HG03039 (cell line): ENCODE measurements around the gene ZSCAN18.

Experiments
- ATAC-seq: cut with Tn5 transposase; IDR thresholded peaks from one replicate; pipeline ENCODE4 v1.9.1; 2021; ENCODE audit warnings: mild to moderate bottlenecking, moderate library complexity; ENCODE audit not compliant: unreplicated experiment

ZSCAN18 gene

DNA sequence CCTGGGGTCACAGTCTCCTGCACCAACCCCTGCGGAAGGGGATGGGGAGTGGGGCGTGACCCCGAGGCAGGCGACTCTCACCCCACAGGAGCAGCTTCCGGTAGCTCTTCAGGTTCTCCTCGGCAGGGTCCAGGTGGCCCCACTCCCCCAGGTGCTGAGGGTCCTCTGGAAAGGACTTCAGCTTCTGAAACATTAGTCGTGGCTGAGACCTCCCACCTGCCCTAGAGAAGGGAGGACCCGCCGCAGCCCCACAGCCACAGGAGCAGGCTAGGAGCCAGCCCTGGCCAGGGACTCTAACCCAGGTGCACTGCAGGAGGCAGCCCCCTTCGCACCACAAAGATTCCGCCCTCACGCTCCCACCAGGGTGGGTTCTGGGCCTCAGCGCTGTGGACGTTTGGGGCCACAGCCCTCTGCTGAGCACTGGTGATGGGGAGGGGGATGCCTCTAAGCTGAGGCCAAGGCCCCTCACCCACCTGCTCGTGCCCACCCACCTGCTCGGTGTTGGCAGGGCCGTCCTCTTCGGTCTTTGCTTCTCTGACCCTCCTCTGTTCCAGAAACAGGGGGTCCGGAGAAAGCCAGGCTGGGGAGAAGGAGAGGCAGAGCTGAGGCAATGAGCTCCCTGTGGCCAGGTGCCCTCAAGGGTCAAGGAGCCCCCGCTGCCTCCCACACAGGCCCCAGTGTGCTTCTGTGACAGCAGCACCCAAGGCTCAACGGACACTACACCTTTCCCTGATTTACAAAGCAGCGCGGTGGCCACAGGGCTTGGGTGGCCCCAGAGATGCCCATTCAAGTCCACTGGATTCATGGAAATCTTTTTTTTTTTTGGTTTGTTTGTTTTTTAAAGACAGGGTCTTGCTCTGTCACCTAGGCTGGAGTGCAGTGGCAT, 11.0 kb downstream of the ZSCAN18 start:
- ATAC-seq: no peak

DNA sequence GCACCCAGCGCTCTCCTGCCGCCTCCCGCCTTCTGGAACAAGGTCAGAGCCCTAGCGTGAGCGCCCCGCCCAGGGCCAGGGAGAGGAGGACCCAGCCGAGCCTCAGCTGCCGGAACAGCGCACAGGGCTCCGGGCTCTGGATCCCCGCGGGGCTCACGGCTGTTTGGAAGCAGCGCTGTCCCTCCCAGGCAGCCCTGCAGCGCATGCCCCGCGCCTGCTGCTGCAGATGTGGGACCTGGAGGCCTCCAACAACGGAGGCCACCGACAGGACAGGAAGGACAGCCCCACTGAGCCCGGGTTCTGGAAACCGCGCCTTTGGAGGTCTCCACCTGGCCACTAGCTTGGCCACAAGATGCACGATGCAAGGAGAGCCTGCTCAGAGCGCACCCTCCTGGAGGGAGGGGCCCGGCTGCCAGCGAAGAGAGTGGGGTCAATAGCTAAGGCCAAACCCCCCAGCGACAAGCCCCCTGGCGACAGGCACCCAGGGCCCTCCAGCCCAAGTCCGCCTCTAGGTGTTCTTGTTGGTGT, 12.6 kb downstream of the ZSCAN18 start:
- no peak for ATAC-seq

DNA sequence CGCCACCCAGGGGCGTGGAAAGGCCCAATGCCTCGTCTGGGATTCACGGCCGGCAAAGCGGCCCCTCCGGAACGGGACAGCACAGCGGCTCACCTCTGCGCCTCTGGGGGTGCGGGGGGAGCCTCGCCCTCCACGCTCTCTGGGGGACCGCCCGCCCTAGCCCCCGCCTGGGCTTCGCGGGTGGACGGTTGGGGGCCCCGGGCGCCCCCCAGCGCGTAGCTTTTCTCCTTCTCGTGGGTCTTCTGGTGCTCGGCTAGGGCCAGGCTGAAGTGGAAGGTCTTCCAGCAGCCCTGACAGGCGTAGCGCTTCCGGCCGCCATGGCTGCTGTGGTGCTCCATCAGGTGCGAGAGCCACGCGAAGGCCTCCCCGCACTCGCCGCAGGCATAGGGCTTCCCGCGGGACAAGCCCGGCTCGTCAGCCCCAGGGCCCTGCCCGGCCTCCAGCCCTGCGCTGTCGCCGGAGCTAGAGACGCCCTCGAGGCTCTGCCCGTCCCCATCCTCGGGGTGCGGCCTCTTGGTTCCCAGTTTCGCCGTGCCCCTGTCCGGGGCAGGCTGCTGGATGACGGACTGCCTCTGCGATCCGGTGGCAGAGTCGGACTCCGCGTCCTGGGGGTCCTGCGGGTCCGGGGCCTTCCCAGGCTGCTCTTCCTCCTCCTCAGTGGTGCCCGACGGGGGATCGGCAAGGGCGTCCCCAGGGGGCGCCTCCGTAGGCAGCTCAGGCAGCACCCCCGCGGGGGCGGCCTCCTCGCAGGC, 13.3 kb downstream of the ZSCAN18 start:
- no peak for ATAC-seq

DNA sequence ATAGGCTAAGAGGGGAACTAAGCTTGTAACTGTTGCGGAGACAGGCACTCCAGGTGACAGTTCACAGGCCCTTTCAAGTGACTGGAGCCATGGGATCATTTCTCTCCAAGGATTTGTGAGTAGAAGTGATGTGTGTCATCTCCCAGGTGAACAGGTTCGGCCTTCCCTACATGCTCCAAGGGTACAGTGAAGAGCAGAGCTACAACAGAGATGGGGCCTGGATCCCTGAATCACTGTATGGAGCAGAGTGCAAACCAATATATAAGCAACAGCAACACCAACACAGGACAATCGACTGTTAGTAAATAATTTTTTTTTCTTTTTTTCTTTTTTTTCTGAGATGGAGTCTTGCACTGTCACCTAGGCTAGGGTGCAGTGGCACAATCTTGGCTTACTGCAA, 15.0 kb downstream of the ZSCAN18 start:
- ATAC-seq: no peak

DNA sequence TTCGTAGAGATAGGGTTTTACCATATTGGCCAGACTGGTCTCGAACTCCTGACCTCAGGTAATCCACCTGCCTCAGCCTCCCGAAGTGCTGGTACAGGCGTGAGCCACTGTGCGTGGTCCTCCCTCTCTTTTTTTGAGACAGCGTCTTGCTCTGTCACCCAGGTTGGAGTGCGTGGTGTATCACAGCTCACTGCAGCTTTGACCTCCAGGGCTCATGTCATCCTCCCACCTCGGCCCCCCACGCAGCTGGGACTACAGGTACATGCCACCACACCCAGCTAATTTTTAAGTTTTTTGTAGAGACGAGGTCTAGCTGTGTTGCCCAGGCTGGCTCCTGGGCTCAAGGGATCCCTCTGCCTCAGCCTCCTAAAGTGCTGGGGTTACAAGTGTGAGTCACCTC, 18.2 kb downstream of the ZSCAN18 start:
- ATAC-seq: no peak

DNA sequence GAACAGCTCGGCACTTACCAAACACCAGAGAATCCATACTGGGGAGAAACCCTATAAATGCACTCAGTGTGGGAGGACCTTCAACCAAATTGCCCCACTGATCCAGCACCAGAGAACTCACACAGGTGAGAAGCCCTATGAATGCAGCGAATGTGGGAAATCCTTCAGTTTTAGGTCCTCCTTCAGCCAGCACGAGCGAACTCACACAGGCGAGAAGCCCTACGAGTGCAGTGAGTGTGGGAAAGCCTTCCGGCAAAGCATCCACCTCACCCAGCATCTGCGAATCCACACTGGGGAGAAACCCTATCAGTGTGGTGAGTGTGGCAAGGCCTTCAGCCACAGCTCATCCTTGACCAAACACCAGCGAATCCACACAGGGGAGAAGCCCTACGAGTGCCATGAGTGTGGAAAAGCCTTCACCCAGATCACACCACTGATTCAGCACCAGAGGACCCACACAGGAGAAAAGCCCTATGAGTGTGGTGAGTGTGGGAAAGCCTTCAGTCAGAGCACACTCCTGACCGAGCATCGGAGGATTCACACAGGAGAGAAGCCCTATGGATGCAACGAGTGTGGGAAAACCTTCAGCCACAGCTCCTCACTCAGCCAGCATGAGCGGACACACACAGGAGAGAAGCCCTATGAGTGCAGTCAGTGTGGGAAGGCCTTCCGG, 30.7 kb downstream of the ZSCAN18 start:
- ATAC-seq: no peak

DNA sequence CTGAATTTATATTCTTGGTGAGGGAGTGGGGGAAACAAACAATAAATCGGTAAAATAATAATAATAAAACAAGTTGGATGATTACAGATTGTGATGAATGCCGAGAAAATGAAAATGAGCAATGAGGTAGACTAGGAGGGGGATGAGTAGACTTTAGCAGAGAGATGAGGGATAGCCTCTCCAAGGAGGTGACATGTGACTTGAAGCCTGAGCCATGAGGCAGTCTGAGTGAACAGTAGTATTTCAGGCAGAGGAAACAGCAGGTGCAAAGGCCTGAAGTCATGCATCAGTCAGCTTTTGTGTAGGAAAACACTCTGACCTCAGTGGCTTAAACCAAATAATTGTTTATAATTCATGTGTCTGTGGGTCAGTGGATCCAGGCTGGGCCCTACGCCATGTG, 34.3 kb downstream of the ZSCAN18 start:
- no peak for ATAC-seq

DNA sequence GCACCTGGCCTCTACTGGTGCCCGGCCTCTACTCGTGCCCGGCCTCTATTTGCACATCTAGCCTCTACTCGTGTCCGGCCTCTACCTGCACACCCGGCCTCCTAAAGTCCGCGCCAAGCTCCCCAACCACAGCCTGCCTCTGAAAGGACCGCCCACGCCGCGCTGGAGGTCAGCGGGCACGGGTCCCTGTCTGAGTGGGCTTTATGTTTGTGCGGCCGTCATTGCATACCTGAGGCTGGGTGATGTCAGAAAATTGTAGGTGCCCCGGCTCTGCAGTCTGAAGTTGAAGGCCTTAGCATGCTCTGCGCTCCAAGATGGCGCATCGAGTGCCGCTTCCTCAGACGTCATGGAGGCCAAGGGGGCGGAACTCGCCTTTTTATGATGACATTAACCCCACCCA, 37.8 kb downstream of the ZSCAN18 start:
- ATAC-seq: no peak

DNA sequence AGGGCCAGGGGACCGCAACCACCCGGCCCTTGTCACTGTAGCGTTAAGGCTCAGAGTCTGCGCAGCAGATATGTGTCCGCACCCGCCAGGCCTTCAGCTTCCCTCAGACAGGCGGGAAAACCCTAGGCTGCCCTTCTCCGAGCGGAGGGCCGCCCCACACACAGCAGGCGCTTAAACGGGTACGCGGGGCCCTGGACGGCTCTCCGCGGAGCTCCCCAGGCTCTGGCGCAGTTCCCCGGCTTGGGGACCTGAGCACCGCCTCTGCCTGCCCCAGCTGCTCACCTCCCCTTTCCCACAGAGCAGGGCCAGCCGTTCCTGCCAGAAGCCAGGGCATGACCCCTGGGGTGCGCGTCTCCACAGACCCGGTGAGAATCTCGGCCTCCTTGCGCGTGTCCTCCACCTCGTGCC, 38.4 kb downstream of the ZSCAN18 start:
- no peak for ATAC-seq

DNA sequence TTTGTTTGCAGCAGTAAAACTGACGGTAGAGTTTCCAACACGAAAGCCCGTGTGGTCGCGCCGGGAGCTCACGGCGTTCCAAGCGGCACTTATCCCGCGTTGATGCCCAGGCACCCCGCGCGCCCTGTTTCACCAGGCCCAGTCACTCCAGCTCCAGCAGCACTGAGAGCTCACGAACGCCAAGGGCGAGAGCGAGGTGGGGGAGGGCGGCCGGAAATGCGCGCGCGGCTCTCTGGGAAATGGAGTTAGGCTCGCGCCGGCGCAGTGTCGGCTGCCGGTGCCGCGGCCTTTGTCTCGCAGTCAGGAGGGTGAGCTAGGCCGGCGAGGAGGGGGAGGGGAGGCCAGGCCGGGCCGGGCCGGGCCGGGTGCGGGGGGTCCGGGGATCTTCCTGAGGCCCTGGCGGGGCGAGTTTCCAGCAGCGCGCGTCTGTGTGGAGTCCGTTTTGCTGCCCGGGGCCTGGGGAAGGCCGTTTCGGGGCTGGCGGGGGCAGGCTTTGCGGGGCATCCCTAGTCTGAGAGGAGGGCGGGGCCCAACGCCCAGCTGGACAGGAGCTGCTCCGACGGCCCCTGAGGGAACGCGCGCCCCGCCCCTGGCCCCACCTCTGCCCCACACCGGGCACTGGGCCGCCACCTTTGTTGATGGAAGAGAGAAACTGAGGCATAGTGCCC, 38.9 kb downstream of the ZSCAN18 start, which contains the start of gene ZNF135:
Gene ZNF135 (plus strand): TSS at position 280 of the 668 bp plus-strand sequence. CDS start 721 bp downstream, outside the sequence.
- no peak for ATAC-seq

DNA sequence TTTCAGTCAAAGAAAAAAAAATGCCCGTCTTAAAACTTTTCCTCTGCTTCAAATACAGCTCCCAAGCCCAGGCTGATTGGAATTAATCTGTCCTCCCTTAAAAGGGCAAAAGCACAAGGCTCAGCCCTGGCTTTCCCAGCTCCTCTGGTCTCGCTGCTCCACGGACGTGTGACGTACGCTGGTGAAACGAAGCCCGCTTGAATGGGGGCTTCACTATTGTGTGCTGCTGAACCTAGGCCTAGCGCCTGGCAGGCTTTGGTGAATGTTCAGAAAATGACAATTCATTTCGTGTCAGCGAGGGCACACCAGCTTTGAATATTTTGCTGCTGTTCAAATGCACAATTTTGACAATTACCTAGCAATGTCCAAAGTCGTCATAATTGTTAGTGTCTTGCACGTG, 39.6 kb downstream of the ZSCAN18 start:
- no peak for ATAC-seq

DNA sequence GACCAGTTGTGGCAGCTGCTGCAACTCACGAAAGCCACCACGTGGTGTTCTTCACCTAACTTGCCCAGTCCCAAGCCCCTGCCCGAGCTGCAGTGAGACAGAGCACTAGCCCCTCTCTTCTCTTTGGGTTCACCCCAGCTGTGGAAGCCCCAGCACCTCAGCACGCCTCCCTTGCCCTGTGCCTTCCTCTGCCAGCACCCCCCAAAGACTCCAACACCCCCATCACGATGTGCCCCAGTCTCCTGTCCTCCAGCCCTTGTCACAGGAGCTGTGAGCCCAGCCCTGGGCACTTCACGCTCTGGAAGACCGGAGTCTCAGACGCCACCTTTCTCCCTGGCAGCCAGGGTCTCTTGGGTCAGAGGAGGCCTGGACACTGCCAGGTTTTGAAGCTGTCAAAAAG, 41.2 kb downstream of the ZSCAN18 start:
- ATAC-seq: no peak

DNA sequence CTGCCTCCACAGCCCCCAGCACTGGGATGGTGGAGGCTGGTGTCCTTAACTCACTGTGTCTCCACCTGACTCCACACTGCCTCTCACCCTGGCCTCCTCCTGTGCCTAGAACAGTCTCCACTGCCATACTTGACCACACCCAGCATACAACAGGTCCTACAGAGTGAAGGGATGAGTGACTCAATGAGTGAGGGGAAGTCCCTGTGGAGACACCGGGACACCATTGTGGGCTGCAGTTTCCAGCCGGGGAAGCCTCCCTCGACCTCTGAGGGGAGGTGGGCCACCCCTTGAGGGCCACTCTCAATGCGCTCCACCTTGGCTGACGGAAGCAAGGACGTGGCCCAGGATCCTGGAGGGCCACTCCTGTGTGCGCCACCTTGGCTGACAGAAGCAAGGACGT, 41.8 kb downstream of the ZSCAN18 start:
- no peak for ATAC-seq

DNA sequence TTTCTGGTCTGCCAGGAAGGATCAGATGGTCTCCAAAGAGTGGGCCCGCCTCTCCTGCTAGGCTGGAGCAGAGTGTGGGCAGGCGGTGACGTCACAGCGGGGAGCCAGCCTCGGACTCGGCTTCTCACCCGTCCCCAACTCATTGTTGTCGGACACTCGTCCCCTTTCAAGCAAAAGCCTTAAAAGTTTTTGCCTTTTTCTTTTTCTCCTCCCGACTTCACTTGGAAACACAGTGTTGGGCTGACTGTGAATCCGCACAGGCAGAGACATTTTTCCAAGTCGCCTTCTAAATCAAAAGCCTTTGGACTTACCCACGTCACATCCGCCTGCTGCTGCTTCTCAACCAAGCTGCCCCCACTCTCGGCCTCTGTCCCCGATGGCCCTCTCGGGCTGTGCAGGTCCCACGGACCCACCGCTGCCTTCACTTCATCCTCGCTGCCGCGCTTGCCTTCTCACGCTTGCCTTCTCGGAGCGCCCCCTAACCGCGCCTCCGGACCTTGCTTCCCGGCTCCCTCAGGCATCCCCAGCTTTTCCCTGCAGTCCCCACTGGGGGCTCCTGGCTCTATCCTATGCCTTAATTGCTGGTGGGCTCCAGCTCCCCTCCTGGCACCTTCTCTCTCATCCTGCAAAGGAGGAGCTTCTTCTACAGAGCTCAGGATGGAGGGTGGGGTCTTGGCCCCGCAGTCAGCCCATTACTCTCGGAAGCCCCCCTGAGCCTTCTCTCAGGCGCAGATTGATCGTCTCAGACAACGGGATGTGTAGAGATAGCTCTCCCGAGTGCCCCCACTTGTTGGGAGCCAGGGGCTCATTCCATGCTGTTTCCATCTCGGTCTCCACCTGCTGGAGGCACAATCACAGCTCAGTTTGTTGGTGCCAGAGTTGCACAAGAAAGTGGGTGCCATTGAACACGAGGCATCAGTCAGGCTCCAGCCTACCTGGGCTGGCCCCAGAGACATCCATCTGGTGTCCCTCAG, 42.8 kb downstream of the ZSCAN18 start:
- ATAC-seq: no peak

DNA sequence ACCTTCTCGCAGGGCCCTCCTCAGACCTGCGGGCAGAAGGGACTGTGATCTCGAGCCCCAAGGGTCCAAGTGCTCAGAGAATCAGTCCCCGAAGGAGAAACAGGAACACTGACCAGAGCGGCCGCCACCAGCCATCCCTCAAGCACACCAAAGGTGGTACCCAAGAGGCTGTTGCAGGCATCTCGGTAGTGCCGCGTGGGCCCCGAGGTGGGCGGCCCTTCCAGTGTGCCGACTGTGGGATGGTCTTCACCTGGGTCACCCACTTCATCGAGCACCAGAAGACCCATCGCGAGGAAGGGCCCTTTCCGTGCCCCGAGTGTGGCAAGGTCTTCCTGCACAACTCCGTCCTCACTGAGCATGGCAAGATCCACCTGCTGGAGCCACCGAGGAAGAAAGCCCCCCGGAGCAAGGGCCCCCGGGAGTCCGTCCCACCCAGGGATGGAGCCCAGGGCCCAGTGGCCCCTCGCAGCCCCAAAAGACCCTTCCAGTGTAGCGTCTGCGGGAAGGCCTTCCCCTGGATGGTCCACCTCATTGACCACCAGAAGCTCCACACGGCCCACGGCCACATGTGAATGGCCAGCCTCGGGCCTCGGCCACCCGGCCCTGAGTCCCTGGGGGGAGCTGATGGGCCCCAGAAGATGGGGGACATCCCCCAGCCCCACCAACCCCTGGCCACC, 44.4 kb downstream of the ZSCAN18 start:
- no peak for ATAC-seq

DNA sequence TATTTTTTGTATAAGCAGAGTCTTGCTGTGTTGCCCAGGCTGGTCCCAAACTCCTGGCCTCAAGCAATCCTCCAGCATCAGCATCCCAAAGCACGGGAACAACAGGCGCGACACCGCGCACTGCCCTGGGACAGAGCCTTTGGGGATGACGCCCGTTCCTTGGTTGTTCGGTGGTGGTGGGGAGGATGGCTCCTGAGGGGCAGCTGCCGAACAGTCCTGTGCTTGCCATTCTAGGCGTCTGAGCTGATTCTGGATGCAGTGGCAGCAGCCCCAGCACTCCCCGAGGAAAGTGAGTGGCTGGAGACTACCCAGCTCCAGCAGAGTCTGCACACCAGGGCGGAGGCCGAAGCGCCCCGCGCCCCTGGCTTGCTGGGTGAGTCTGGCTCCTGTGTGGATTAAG, 45.8 kb downstream of the ZSCAN18 start:
- ATAC-seq: no peak

DNA sequence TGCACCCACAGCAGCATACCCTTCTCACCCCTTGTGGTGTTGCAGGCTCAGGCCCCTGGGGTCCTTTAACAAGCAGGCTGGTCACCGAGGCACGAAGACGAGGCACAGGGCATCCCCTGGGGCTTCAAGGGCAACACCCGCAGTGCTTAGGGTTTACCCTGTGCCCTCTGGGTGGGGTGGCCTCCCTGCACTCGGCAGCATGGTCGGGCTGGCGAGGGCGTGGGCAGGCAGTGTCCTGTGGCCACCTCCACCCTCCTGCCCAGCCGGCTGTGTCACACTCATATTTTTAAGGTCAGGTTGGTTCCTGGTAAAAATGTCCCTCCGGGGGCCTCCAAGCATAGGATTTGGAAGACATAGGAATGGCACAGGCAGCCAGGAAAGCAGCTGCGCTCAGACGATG, 50.4 kb downstream of the ZSCAN18 start:
- no peak for ATAC-seq

DNA sequence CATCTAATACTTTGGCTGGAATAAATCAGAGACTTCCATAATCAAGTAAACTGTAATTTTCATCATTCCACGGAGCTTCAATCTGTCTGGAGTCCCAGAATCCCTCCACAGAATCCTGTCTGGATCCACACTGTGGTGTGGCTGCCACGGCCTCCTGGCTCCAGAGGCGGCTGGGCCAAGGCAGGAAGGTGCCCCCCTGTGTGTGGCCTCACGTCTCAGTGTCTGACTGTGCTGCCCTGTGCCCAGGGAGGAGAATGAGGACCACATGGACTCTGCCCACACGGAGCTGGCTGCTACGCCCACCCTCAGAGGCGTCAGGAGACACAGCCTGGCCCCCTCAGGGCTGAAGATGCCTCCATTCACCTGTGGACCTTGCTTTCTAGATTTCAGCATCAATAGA, 51.2 kb downstream of the ZSCAN18 start:
- no peak for ATAC-seq

DNA sequence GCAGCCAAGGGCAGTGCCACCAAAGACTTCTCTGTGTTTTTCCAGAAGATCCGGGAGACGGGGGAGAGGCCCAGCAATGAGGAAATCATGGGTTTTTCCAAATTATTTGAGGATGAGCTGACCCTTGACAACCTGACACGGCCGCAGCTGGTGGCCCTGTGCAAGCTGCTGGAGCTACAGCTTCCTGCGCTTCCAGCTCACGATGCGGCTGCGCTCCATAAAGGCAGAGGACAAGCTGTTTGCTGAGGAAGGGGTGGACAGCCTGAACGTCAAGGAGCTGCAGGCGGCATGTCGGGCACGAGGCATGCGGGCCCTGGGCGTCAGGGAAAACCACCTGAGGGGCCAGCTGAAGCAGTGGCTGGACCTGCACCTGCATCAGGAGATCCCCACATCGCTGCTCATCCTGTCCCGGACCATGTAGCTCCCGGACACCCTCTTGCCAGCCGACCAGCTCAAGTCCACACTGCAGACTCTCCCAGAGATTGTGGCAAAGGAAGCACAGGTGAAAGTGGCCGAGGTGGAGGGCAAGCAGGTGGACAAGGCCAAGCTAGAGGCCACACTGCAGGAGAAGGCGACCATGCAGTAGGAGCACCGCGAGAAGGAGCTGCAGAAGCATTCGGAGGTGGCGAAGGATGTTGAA, 52.5 kb downstream of the ZSCAN18 start:
- no peak for ATAC-seq
